Vagina (tissue), 2 donors: ENCODE measurements around the gene GAA.

ENCODE experiments used
- POLR2A ChIP-seq, 2 donors: fragments of 450-650 bp; IDR thresholded peaks; one replicate each; pipeline ENCODE4 v1.6.1; 2017; ENCODE audit warnings: antibody characterized with exemption in 2 of 2, mild to moderate bottlenecking in 2 of 2, moderate library complexity in 2 of 2
- TF ChIP-seq, protein P1 (sequence below), 3 experiments: fragments of 450-650 bp in 2 of 3; fragments of 200-600 bp in 1 of 3; sonication (generic) in 1 of 3; IDR thresholded peaks; one replicate each; pipeline ENCODE4 v1.5.1; 2017 to 2019; ENCODE audit warnings: antibody characterized with exemption in 3 of 3, mild to moderate bottlenecking in 2 of 3, moderate library complexity in 2 of 3

- TF ChIP-seq, protein P1, sequence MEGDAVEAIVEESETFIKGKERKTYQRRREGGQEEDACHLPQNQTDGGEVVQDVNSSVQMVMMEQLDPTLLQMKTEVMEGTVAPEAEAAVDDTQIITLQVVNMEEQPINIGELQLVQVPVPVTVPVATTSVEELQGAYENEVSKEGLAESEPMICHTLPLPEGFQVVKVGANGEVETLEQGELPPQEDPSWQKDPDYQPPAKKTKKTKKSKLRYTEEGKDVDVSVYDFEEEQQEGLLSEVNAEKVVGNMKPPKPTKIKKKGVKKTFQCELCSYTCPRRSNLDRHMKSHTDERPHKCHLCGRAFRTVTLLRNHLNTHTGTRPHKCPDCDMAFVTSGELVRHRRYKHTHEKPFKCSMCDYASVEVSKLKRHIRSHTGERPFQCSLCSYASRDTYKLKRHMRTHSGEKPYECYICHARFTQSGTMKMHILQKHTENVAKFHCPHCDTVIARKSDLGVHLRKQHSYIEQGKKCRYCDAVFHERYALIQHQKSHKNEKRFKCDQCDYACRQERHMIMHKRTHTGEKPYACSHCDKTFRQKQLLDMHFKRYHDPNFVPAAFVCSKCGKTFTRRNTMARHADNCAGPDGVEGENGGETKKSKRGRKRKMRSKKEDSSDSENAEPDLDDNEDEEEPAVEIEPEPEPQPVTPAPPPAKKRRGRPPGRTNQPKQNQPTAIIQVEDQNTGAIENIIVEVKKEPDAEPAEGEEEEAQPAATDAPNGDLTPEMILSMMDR (IDR thresholded peaks at IDR 0.05): no peak
- TF ChIP-seq POLR2A (IDR thresholded peaks at IDR 0.05): no peak
Measured at GRCh38 chr17:80064696-80065095, 36.7 kb upstream of the GAA start.
